ENCODE measurements around the gene TPP1. TPM values are rescaled to one million over a fixed set of nuclear protein-coding genes. Genes with fewer than 3 reads are reported as not detected.

Gene TPP1
- total RNA-seq: 51.3 and 99.0 TPM in 2 replicates

GRCh38 chr11:6619004-6619745 is at the start of gene TPP1:
Gene TPP1, minus strand, starts transcription at chr11:6619422. Its CDS starts 22 bp downstream, at chr11:6619400.

GRCh38 chr11:6655790-6656583 is 36.8 kb upstream of the TPP1 start, which contains the start of gene DCHS1:
Gene DCHS1, minus strand, starts transcription at chr11:6655809. Its CDS starts 14,196 bp downstream, at chr11:6641613.

GRCh38 chr11:6612213-6613041 is 6.8 kb downstream of the TPP1 start, which contains the start of gene TAF10:
Gene TAF10, minus strand, starts transcription at chr11:6612216. Its CDS starts 27 bp downstream, at chr11:6612189.

GRCh38 chr11:6603287-6604080 is 15.7 kb downstream of the TPP1 start, which contains the start of the genes ILK and RRP8:
Gene ILK, plus strand, starts transcription at chr11:6603774. Its CDS starts 498 bp downstream, at chr11:6604272.
Gene RRP8, minus strand, starts transcription at chr11:6603616. Its CDS starts 114 bp downstream, at chr11:6603502.

Other genes with a start within 250 kb of the TPP1 start
- gene SMPD1, start 228.9 kb downstream of the TPP1 start, total RNA-seq: 49.5 and 55.6 TPM in 2 replicates
- 34.8 and 38.8 TPM in 2 replicates for gene APBB1, start 200.3 kb downstream of the TPP1 start, total RNA-seq
- 0.27 TPM in 1 of 2 replicates, not detected in the other for gene HPX, start 178.4 kb downstream of the TPP1 start, total RNA-seq
- gene TRIM3, start 145.5 kb downstream of the TPP1 start, total RNA-seq: 14.1 and 18.9 TPM in 2 replicates
- gene ARFIP2, start 138.1 kb downstream of the TPP1 start, total RNA-seq: 33.8 and 38.9 TPM in 2 replicates
- 20.7 and 28.3 TPM in 2 replicates for gene TIMM10B, start 137.9 kb downstream of the TPP1 start, total RNA-seq
- 0.47 and 2.3 TPM in 2 replicates for gene DNHD1, start 122.1 kb downstream of the TPP1 start, total RNA-seq
- gene RRP8, start 15.8 kb downstream of the TPP1 start, total RNA-seq: 17.4 and 19.6 TPM in 2 replicates
- gene ILK, start 15.6 kb downstream of the TPP1 start, total RNA-seq: 179 and 196 TPM in 2 replicates
- 37.4 and 42.3 TPM in 2 replicates for gene TAF10, start 7.2 kb downstream of the TPP1 start, total RNA-seq
- 22.5 and 23.9 TPM in 2 replicates for gene DCHS1, start 36.4 kb upstream of the TPP1 start, total RNA-seq
- 99.3 and 103 TPM in 2 replicates for gene MRPL17, start 63.9 kb upstream of the TPP1 start, total RNA-seq
- not detected in 2 replicates for gene OR2AG2, start 152.6 kb upstream of the TPP1 start, total RNA-seq
- not detected in 2 replicates for gene OR2AG1, start 163.6 kb upstream of the TPP1 start, total RNA-seq
- gene OR6A2, start 180.3 kb upstream of the TPP1 start, total RNA-seq: 0.07 TPM in 1 of 2 replicates, not detected in the other
- gene OR10A5, start 226.3 kb upstream of the TPP1 start, total RNA-seq: not detected in 2 replicates
- not detected in 2 replicates for gene OR10A2, start 243.6 kb upstream of the TPP1 start, total RNA-seq

Data from mammary microvascular endothelial cell (primary cell).